Measurements from ENCODE around the gene HLA-DQB2. TPM values are rescaled to one million over a fixed set of nuclear protein-coding genes. Genes with fewer than 3 reads are reported as not detected.

HLA-DQB2 gene
- total and polyA plus RNA-seq, 9 of the 15 experiments (the other 6 are each of a cell fraction or from before 2014, with no cell fraction given), result not detected

GRCh38 chr6:32809171-32809570 is 45.8 kb upstream of the HLA-DQB2 start:
- WGBS (ENCODE audit: insufficient coverage, low coverage, missing lambda C conversion rate), result 26% methylated on average over 1 of the region's 1 CpG
- Histone ChIP-seq H3K4me3 (no peak overlapping the region), H3K9me3 (replicated peaks; ENCODE audit: control insufficient read depth, insufficient read depth, low read depth, low read length) (no peaks in the 10 kb centered on the region), H3K9me1 (ENCODE audit: control insufficient read depth, insufficient read depth, low read length) (peaks cover under 1% of the 10 kb centered on the region), H3K27ac (ENCODE audit: extremely low read depth, low read depth, low read length) (no peak overlapping the region), H2AFZ (ENCODE audit: low read depth, low read length) (no peak overlapping the region), H4K20me1 (replicated peaks; ENCODE audit: control insufficient read depth, insufficient read depth, low read length) (no peaks in the 10 kb centered on the region), H3K4me1 (replicated peaks in 1 of 2; ENCODE audit: control insufficient read depth in 2 of 2, insufficient read depth in 2 of 2, low read length in 2 of 2) (no peaks in the 10 kb centered on the region), H3K9ac (ENCODE audit: insufficient read depth in 1 of 2, low read depth in 2 of 2, low read length in 2 of 2) (no peak overlapping the region), H3K36me3 (ENCODE audit: control insufficient read depth, insufficient read depth, low read length) (no peaks in the 10 kb centered on the region), H3K79me2 (ENCODE audit: control insufficient read depth, insufficient read depth, low read length) (no peaks in the 10 kb centered on the region), H3K4me2 (ENCODE audit: insufficient read depth, low read length) (no peak overlapping the region), H3K27me3 (ENCODE audit: control insufficient read depth in 2 of 2, insufficient read depth in 2 of 2, low read length in 2 of 2) (peaks cover 6 to 23% of the 10 kb centered on the region in 2 experiments; a peak in 4 of 5 replicates)
- ChIA-PET POLR2A (interaction anchor here (0.7 to 1.1 kb wide), 2 partner anchors 10 to 168 kb away, joined by 4 read pairs; no protein-coding TSS in a partner anchor), CTCF (ENCODE audit: low intra/inter-chr PET ratio) (no interaction called here)
- DNase-seq (ENCODE audit: extremely low read depth in 1 of 4, low spot score in 3 of 4), result no peak
- in situ Hi-C loops (cut with MboI) (no loop called here), intact Hi-C loops (cut with micrococcal nuclease) (no loop called here)
- no TSS peak for BruUV-seq (replicated peaks)
- ATAC-seq, result no peak
- no peak for FAIRE-seq
- TF ChIP-seq EHMT2 (IDR thresholded peaks at IDR 0.05), result no peak
- no peak for TF ChIP-seq NR4A1 (CRISPR knock-in tag; IDR thresholded peaks at IDR 0.05)
- TF ChIP-seq NR4A1 (tag; IDR thresholded peaks at IDR 0.05), result no peak
- TF ChIP-seq JUND (IDR thresholded peaks at IDR 0.05; ENCODE audit: borderline replicate concordance, low read depth, low read length), result no peak
- TF ChIP-seq JUND (tag; IDR thresholded peaks at IDR 0.05; ENCODE audit: borderline replicate concordance, low read depth, low read length), result no peak
- no peak for TF ChIP-seq KLF6 (CRISPR knock-in tag; IDR thresholded peaks at IDR 0.05; ENCODE audit: borderline replicate concordance)
- TF ChIP-seq ZNF324 (CRISPR knock-in tag; IDR thresholded peaks at IDR 0.05), result no peak
- no peak for TF ChIP-seq ZNF408 (CRISPR knock-in tag; IDR thresholded peaks at IDR 0.05; ENCODE audit: low read depth)
- TF ChIP-seq CEBPZ (IDR thresholded peaks at IDR 0.05; ENCODE audit: borderline replicate concordance, low read depth, low read length), result no peak
- TF ChIP-seq MCM3 (IDR thresholded peaks at IDR 0.05), result no peak
- TF ChIP-seq HMBOX1 (IDR thresholded peaks at IDR 0.05), result no peak
- TF ChIP-seq ZNF212 (CRISPR knock-in tag; IDR thresholded peaks at IDR 0.05), result no peak
- no peak for TF ChIP-seq NFIX (CRISPR knock-in tag; IDR thresholded peaks at IDR 0.05; ENCODE audit: low read depth)
- no peak for TF ChIP-seq TCF7L2 (IDR thresholded peaks at IDR 0.05; ENCODE audit: low read depth, low read length)
- no peak for TF ChIP-seq LARP7 (IDR thresholded peaks at IDR 0.05)
